Mesenchymal stem cell (in vitro differentiated cells and primary cell): ENCODE data around the gene TRMT11.

ENCODE experiments used
- DNase-seq: peaks from one replicate; pipeline ENCODE4 v3.0.0-alpha.2; 2013
- H2AFZ ChIP-seq: one replicate; pipeline ENCODE4 v1.6.1; 2013; ENCODE audit warnings: low read depth, mild to moderate bottlenecking, control low read depth, inconsistent platforms, low read length, moderate library complexity
- H2AK5ac ChIP-seq: 2 replicates; pipeline ENCODE4 v1.6.1; 2013; ENCODE audit warnings: low read length, moderate library complexity, mild to moderate bottlenecking, inconsistent platforms; ENCODE audit not compliant: severe bottlenecking
- H2BK120ac ChIP-seq: one replicate; pipeline ENCODE4 v1.6.1; 2013; ENCODE audit warnings: low read depth, mild to moderate bottlenecking, inconsistent platforms, low read length, moderate library complexity
- H2BK12ac ChIP-seq, 2 experiments: one replicate each; pipeline ENCODE4 v1.6.1; 2013; ENCODE audit warnings: inconsistent platforms in 2 of 2, low read length in 2 of 2, mild to moderate bottlenecking in 2 of 2, moderate library complexity in 2 of 2, control low read depth in 1 of 2
- H2BK15ac ChIP-seq: one replicate; pipeline ENCODE4 v1.6.1; 2013; ENCODE audit warnings: mild to moderate bottlenecking, low read depth, inconsistent platforms; ENCODE audit not compliant: poor library complexity, severe bottlenecking
- H2BK5ac ChIP-seq: 2 replicates; pipeline ENCODE4 v1.6.1; 2013; ENCODE audit warnings: low read depth, mild to moderate bottlenecking, low read length, control low read depth, inconsistent platforms; ENCODE audit not compliant: poor library complexity, severe bottlenecking
- H3K14ac ChIP-seq, 2 experiments: one replicate each; pipeline ENCODE4 v1.6.1; 2013; ENCODE audit warnings: inconsistent platforms in 2 of 2, low read length in 2 of 2, control low read depth in 1 of 2, mild to moderate bottlenecking in 1 of 2, moderate library complexity in 1 of 2
- H3K18ac ChIP-seq, 2 experiments: one replicate each; pipeline ENCODE4 v1.6.1; 2013; ENCODE audit warnings: inconsistent platforms in 2 of 2, low read length in 2 of 2, control low read depth in 1 of 2, low read depth in 1 of 2, mild to moderate bottlenecking in 1 of 2
- H3K23ac ChIP-seq, 2 experiments: one replicate each; pipeline ENCODE4 v1.6.1; 2013; ENCODE audit warnings: inconsistent platforms in 2 of 2, low read length in 2 of 2, mild to moderate bottlenecking in 2 of 2, moderate library complexity in 2 of 2, control low read depth in 1 of 2
- H3K27ac ChIP-seq: 2 replicates; pipeline ENCODE4 v1.5.1; 2013; ENCODE audit warnings: mild to moderate bottlenecking, moderate library complexity, low read length, control low read depth, inconsistent platforms; ENCODE audit not compliant: poor library complexity, severe bottlenecking
- H3K27me3 ChIP-seq, 2 experiments: 2 replicates each; pipeline versions ENCODE4 v1.6.1 to v1.7.0; 2013; ENCODE audit warnings: low read length in 2 of 2, mild to moderate bottlenecking in 2 of 2, moderate library complexity in 2 of 2, control low read depth in 1 of 2, inconsistent platforms in 1 of 2; ENCODE audit not compliant: control insufficient read depth in 1 of 2, insufficient read depth in 1 of 2
- H3K36me3 ChIP-seq, 2 experiments: 2 replicates each; pipeline versions ENCODE4 v1.6.1 to v1.7.0; 2013; ENCODE audit warnings: low read length in 2 of 2, control low read depth in 1 of 2, inconsistent platforms in 1 of 2, low read depth in 1 of 2, mild to moderate bottlenecking in 1 of 2; ENCODE audit not compliant: insufficient read depth in 2 of 2, control insufficient read depth in 1 of 2
- H3K4ac ChIP-seq, 2 experiments: one replicate each; pipeline ENCODE4 v1.6.1; 2013; ENCODE audit warnings: inconsistent platforms in 2 of 2, low read length in 2 of 2, mild to moderate bottlenecking in 2 of 2, moderate library complexity in 2 of 2, control low read depth in 1 of 2, low read depth in 1 of 2
- H3K4me1 ChIP-seq: 2 replicates; pipeline ENCODE4 v1.6.1; 2013; ENCODE audit warnings: low read depth, low read length, control low read depth; ENCODE audit not compliant: control insufficient read depth, insufficient read depth
- H3K4me2 ChIP-seq: 2 replicates; pipeline ENCODE4 v1.6.1; 2013; ENCODE audit warnings: low read length, mild to moderate bottlenecking, inconsistent platforms; ENCODE audit not compliant: poor library complexity, severe bottlenecking
- H3K4me3 ChIP-seq, 2 experiments: 2 replicates each; pipeline versions ENCODE4 v1.5.1 to v1.7.0; 2013; ENCODE audit warnings: low read length in 2 of 2, mild to moderate bottlenecking in 2 of 2, control low read depth in 1 of 2, low read depth in 1 of 2; ENCODE audit not compliant: insufficient read depth in 1 of 2
- H3K79me1 ChIP-seq: replicated peaks from 2 replicates; pipeline ENCODE4 v1.6.1; 2013; ENCODE audit warnings: mild to moderate bottlenecking, control low read depth, low read length, inconsistent platforms; ENCODE audit not compliant: poor library complexity, severe bottlenecking
- H3K9ac ChIP-seq: 2 replicates; pipeline ENCODE4 v1.7.0; 2013; ENCODE audit warnings: mild to moderate bottlenecking, low read length, moderate library complexity
- H3K9me3 ChIP-seq: 2 replicates; pipeline ENCODE4 v1.7.0; 2013; ENCODE audit warnings: mild to moderate bottlenecking, low read length; ENCODE audit not compliant: control insufficient read depth
- H4K8ac ChIP-seq: one replicate; pipeline ENCODE4 v1.6.1; 2013; ENCODE audit warnings: inconsistent platforms, mild to moderate bottlenecking, low read length, moderate library complexity
- H4K91ac ChIP-seq: one replicate; pipeline ENCODE4 v1.6.1; 2013; ENCODE audit warnings: mild to moderate bottlenecking, low read length, inconsistent platforms
- WGBS: methylation state at CpG from one replicate; pipeline ENCODE4 v1.1.7; 2013; ENCODE audit warnings: mixed read lengths; 5-methylcytosine and 5-hydroxymethylcytosine counted together

The TRMT11 gene

DNA sequence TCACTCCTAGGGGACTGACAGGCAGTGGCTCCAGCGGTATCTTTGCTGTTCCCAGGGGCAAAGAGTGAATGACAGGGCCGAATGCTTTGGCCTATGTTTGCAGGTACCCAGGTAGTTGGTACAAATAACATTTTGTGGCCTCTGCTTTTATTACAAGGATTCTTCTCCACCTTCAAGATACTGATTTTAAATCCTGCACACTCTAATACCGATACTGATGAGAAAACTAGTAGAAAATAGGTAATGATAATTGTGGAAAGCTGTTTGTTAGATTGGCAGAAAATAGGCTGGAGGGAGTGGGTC lies 29.0 kb upstream of the TRMT11 start:
- Histone ChIP-seq H3K9me3 (no peaks in the 10 kb centered on the region), H2BK120ac (no peak overlapping the region), H3K9ac (peak overlapping the region; percentile 94), H3K4me1 (peaks cover 8% of the 10 kb centered on the region), H4K8ac (peak overlapping the region; percentile 54), H2BK5ac (no peak overlapping the region), H3K4ac (peak overlapping the region in 1 of 2 experiments; percentile 95), H2AK5ac (no peak overlapping the region), H3K23ac (no peak overlapping the region), H3K27ac (peak overlapping the region; percentile 19), H2BK15ac (no peak overlapping the region), H2BK12ac (no peak overlapping the region), H4K91ac (peak overlapping the region; percentile 37), H3K14ac (no peak overlapping the region), H3K27me3 (peaks cover 0 to 6% of the 10 kb centered on the region in 2 experiments), H3K36me3 (no peaks in the 10 kb centered on the region), H3K79me1 (peaks cover 26% of the 10 kb centered on the region), H2AFZ (peak overlapping the region; percentile 78), H3K4me3 (peak overlapping the region; percentile 89 to 92), H3K4me2 (peak overlapping the region; percentile 78), H3K18ac (peak overlapping the region in 1 of 2 experiments; percentile 98)
- no peak for DNase-seq
- 100% methylated on average over 1 of the region's 3 CpGs for WGBS

DNA sequence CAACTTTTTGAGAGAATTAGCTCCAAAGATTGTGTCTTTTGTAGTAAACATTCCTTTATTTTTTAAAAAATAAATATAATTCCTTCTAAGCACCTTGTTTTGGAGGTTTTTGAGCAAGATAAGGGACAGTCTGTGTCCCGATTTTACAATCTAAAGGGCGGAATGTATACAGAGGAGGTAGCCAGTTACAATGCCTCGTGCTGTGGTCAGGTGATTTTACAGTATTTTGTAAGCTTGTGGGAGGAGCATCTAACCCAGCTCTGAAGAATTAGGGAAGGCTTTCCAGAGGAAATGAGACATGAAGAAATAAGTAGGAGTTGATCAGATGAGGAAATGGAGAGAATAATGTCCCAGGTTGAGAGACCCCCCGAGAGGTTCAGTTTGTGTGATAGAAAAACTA lies 28.5 kb upstream of the TRMT11 start:
- Histone ChIP-seq H3K27me3 (peaks cover 0 to 6% of the 10 kb centered on the region in 2 experiments), H3K9ac (peak overlapping the region; percentile 94), H3K4ac (no peak overlapping the region), H2BK12ac (no peak overlapping the region), H2BK15ac (no peak overlapping the region), H3K18ac (no peak overlapping the region), H3K36me3 (no peaks in the 10 kb centered on the region), H3K79me1 (peaks cover 29% of the 10 kb centered on the region), H3K4me2 (peak overlapping the region; percentile 78), H4K91ac (no peak overlapping the region), H2BK120ac (no peak overlapping the region), H3K27ac (no peak overlapping the region), H3K14ac (no peak overlapping the region), H3K9me3 (no peaks in the 10 kb centered on the region), H3K4me3 (peak overlapping the region in 1 of 2 experiments; percentile 89), H2BK5ac (no peak overlapping the region), H3K4me1 (peaks cover 7% of the 10 kb centered on the region), H4K8ac (no peak overlapping the region), H2AK5ac (no peak overlapping the region), H3K23ac (no peak overlapping the region), H2AFZ (no peak overlapping the region)
- peak; percentile 65 for DNase-seq
- WGBS, result 68% methylated on average over 4 of the region's 4 CpGs

DNA sequence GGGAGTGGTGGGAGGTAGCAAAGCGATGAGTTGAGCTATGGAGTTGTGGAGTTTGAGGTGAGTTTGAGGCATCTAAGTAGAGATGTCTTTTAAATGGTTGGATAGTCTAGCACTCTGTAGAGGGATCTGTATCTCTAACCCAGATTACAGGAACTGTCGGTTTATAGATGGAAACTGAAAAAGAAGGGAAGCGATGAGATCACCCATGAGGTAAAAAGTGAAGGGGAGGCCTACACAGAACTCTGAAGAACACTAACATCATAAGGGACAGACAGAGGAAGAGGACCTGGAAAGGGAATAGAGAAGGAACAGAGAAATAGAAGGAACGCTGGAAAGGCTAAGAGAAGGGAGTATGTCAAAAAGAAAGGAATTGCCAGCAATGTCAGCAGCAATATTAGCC lies 27.3 kb upstream of the TRMT11 start:
- H3K9ac ChIP-seq, result no peak overlapping the region
- H3K4ac ChIP-seq, result no peak overlapping the region
- H3K4me1 ChIP-seq, result no peaks in the 10 kb centered on the region
- DNase-seq, result no peak
- H2BK12ac ChIP-seq, result no peak overlapping the region
- H3K4me3 ChIP-seq, result no peak overlapping the region
- H3K18ac ChIP-seq, result no peak overlapping the region
- no peak overlapping the region for H2BK5ac ChIP-seq
- no peak overlapping the region for H3K27ac ChIP-seq
- H2AFZ ChIP-seq, result no peak overlapping the region
- no peak overlapping the region for H4K91ac ChIP-seq
- no peak overlapping the region for H2BK120ac ChIP-seq
- peak overlapping the region; percentile 16 for H2BK15ac ChIP-seq
- WGBS, result 99% methylated on average over 4 of the region's 4 CpGs
- peaks cover 0 to 4% of the 10 kb centered on the region in 2 experiments for H3K27me3 ChIP-seq
- H3K14ac ChIP-seq, result no peak overlapping the region
- no peak overlapping the region for H3K23ac ChIP-seq
- no peak overlapping the region for H4K8ac ChIP-seq
- H3K36me3 ChIP-seq, result no peaks in the 10 kb centered on the region
- no peak overlapping the region for H2AK5ac ChIP-seq
- peaks cover 31% of the 10 kb centered on the region for H3K79me1 ChIP-seq
- no peak overlapping the region for H3K4me2 ChIP-seq
- H3K9me3 ChIP-seq, result no peaks in the 10 kb centered on the region

DNA sequence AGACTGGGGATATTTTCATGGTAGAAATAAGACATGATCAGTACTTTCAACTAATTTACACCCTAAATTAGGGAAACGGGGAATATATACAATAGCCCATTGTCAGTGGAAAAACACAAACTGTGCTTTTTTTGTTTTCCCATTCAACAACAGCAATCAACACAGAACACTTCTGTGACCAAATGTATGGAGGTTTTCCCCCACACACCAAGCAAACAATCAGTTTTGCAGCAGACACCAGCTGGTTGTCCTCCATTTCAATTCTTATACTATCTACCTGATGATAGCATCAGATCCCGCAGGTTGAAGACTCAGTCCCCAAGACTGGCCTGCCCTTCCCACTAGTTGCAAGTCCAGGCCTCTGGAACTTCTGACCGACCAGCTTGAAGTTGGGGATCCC lies 25.2 kb upstream of the TRMT11 start:
- Histone ChIP-seq H4K8ac (no peak overlapping the region), H4K91ac (no peak overlapping the region), H2AK5ac (no peak overlapping the region), H3K14ac (no peak overlapping the region), H3K27ac (no peak overlapping the region), H3K36me3 (no peaks in the 10 kb centered on the region), H2BK12ac (no peak overlapping the region), H3K4me2 (no peak overlapping the region), H2BK15ac (no peak overlapping the region), H3K79me1 (peaks cover 33% of the 10 kb centered on the region), H3K4me3 (no peak overlapping the region), H2BK5ac (no peak overlapping the region), H3K23ac (no peak overlapping the region), H3K4ac (no peak overlapping the region), H3K9ac (no peak overlapping the region), H3K27me3 (no peaks in the 10 kb centered on the region), H3K4me1 (no peaks in the 10 kb centered on the region), H2BK120ac (no peak overlapping the region), H3K9me3 (no peaks in the 10 kb centered on the region), H3K18ac (no peak overlapping the region), H2AFZ (no peak overlapping the region)
- DNase-seq, result no peak
- WGBS, result 95% methylated on average over 3 of the region's 3 CpGs
